Panc1 (cell line): ENCODE results near the gene TIMM50. TPM values are rescaled to one million over a fixed set of nuclear protein-coding genes. Genes with fewer than 3 reads are reported as not detected.

ENCODE experiments used
- ATAC-seq: fragments of 200-7000 bp; cut with Tn5 transposase; 2 replicates; pipeline ENCODE4 v1.9.1; 2020; ENCODE audit warnings: mild to moderate bottlenecking, moderate library complexity
- BruUV-seq: library from RNA; stranded (reverse); fragments of 400-500 nt; replicated peaks from 2 replicates; lab custom pipeline; 2021; lab: Mats Ljungman, UMichigan
- CTCF ChIA-PET: fragments of 300-600 bp; sonication (Branson Sonifier 250); formaldehyde crosslinking; loops from one replicate; lab custom pipeline; 2022; ENCODE audit warnings: antibody characterized with exemption; lab: Charles Lee
- POLR2A ChIA-PET: fragments of 300-600 bp; sonication (Branson Sonifier 250); formaldehyde crosslinking; loops from one replicate; lab custom pipeline; 2022; ENCODE audit warnings: antibody characterized with exemption; lab: Charles Lee
- DNase-seq: peaks from one replicate; pipeline ENCODE4 v3.0.0-alpha.2; 2010; ENCODE audit warnings: low read depth, low spot score
- H3K27ac ChIP-seq: 2 replicates; pipeline ENCODE4 v1.5.1; 2011; ENCODE audit warnings: mild to moderate bottlenecking, low read length, inconsistent platforms
- H3K27me3 ChIP-seq: fragments of 200-500 bp; sonication (Bioruptor generic); 2 replicates; pipeline ENCODE4 v1.6.0; 2014; ENCODE audit warnings: low read length, inconsistent platforms; ENCODE audit not compliant: control insufficient read depth, insufficient read depth
- H3K36me3 ChIP-seq: fragments of 200-500 bp; sonication (Bioruptor generic); 2 replicates; pipeline ENCODE4 v1.5.1; 2014; ENCODE audit warnings: inconsistent platforms, mild to moderate bottlenecking, low read length, moderate library complexity; ENCODE audit not compliant: control insufficient read depth, insufficient read depth
- H3K4me1 ChIP-seq: 2 replicates; pipeline ENCODE4 v1.5.1; 2011; ENCODE audit warnings: inconsistent platforms, mild to moderate bottlenecking, low read length, moderate library complexity; ENCODE audit not compliant: control insufficient read depth, insufficient read depth
- H3K4me3 ChIP-seq, 2 experiments: 2 replicates each; pipeline ENCODE4 v1.5.1; 2011 to 2012; ENCODE audit warnings: low read depth in 2 of 2, low read length in 2 of 2, mild to moderate bottlenecking in 2 of 2, inconsistent platforms in 1 of 2, moderate library complexity in 1 of 2
- H3K9me3 ChIP-seq: fragments of 200-500 bp; sonication (Bioruptor generic); 2 replicates; pipeline ENCODE4 v1.5.1; 2014; ENCODE audit warnings: low read depth, mild to moderate bottlenecking, inconsistent platforms, low read length, moderate library complexity; ENCODE audit not compliant: control insufficient read depth, insufficient read depth
- CTCF ChIP-seq: fragments of 450-650 bp; IDR thresholded peaks from 2 replicates; pipeline ENCODE4 v1.5.1; 2017; ENCODE audit warnings: mild to moderate bottlenecking
- POLR2AphosphoS5 ChIP-seq: IDR thresholded peaks from 2 replicates; pipeline ENCODE4 v1.6.1; 2012; ENCODE audit warnings: mild to moderate bottlenecking, low read depth, low read length, moderate library complexity
- SIN3A ChIP-seq: IDR thresholded peaks from 2 replicates; pipeline ENCODE4 v1.6.1; 2012; ENCODE audit warnings: low read depth, mild to moderate bottlenecking, low read length, moderate library complexity, borderline replicate concordance; ENCODE audit not compliant: insufficient read depth
- TCF7L2 ChIP-seq: IDR thresholded peaks from 2 replicates; pipeline ENCODE4 v1.6.1; 2011; ENCODE audit warnings: mild to moderate bottlenecking, low read depth, low read length, inconsistent platforms
- in situ Hi-C: cut with HindIII; loops from 2 replicates; pipeline ENCODE4 v1.10.0; 2016; ENCODE audit warnings: low sequenced_read_pairs, low pct_unique_long_range_greater_than_20kb
- intact Hi-C: fragments of 100-400 bp; cut with micrococcal nuclease; formaldehyde crosslinking; loops from one replicate; pipeline ENCODE4 v1.10.0; 2022; ENCODE audit not compliant: unreplicated experiment
- total RNA-seq: library from RNA; stranded (reverse); gene quantifications from one replicate; pipeline ENCODE4 v1.2.1, GENCODE V29; 2021; ENCODE audit not compliant: unreplicated experiment
- TF ChIP-seq, protein P1 (sequence below), 2 experiments: IDR thresholded peaks; 2 replicates each; pipeline ENCODE4 v1.6.1; 2011 to 2012; ENCODE audit warnings: low read depth in 2 of 2, control low read depth in 1 of 2, low read length in 1 of 2, mild to moderate bottlenecking in 1 of 2, moderate library complexity in 1 of 2; ENCODE audit not compliant: insufficient read depth in 1 of 2

TIMM50 gene
- total RNA-seq, 1 experiment from 2014 or later, result 1,837 TPM

GRCh38 chr19:39500543-39500942 is 19.9 kb downstream of the TIMM50 start:
- no peaks in the 10 kb centered on the region for H3K36me3 ChIP-seq
- intact Hi-C loops (no loop called here), in situ Hi-C loops (loop anchor here (5.0 kb wide), 6 partner anchors 42 to 342 kb away; partner anchors contain the start of genes EID2, MED29 and PAF1)
- H3K9me3 ChIP-seq, result no peaks in the 10 kb centered on the region
- TF ChIP-seq SIN3A (no peak), TCF7L2 (no peak), POLR2AphosphoS5 (no peak), CTCF (no peak)
- TF ChIP-seq, protein P1, sequence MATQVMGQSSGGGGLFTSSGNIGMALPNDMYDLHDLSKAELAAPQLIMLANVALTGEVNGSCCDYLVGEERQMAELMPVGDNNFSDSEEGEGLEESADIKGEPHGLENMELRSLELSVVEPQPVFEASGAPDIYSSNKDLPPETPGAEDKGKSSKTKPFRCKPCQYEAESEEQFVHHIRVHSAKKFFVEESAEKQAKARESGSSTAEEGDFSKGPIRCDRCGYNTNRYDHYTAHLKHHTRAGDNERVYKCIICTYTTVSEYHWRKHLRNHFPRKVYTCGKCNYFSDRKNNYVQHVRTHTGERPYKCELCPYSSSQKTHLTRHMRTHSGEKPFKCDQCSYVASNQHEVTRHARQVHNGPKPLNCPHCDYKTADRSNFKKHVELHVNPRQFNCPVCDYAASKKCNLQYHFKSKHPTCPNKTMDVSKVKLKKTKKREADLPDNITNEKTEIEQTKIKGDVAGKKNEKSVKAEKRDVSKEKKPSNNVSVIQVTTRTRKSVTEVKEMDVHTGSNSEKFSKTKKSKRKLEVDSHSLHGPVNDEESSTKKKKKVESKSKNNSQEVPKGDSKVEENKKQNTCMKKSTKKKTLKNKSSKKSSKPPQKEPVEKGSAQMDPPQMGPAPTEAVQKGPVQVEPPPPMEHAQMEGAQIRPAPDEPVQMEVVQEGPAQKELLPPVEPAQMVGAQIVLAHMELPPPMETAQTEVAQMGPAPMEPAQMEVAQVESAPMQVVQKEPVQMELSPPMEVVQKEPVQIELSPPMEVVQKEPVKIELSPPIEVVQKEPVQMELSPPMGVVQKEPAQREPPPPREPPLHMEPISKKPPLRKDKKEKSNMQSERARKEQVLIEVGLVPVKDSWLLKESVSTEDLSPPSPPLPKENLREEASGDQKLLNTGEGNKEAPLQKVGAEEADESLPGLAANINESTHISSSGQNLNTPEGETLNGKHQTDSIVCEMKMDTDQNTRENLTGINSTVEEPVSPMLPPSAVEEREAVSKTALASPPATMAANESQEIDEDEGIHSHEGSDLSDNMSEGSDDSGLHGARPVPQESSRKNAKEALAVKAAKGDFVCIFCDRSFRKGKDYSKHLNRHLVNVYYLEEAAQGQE (IDR thresholded peaks at IDR 0.05; ENCODE audit: insufficient read depth in 1 of 2, low read depth in 2 of 2, low read length in 1 of 2), result no peak
- DNase-seq (no peak), ATAC-seq (no peak)
- peaks cover 8% of the 10 kb centered on the region for H3K27me3 ChIP-seq
- POLR2A ChIA-PET, result interaction anchor here (0.5 to 3.7 kb wide), 11 partner anchors 9 to 333 kb away, joined by 3 to 43 read pairs (median 5); partner anchors contain the start of genes DYRK1B, RPS16, SELENOV and SUPT5H
- peaks cover 23% of the 10 kb centered on the region for H3K4me1 ChIP-seq
- BruUV-seq, result no TSS peak
- no peak overlapping the region for H3K27ac ChIP-seq
- CTCF ChIA-PET, result interaction anchor here (0.6 to 4.9 kb wide), 24 partner anchors 8 to 719 kb away, joined by 3 to 104 read pairs (median 5); partner anchors contain the start of genes EID2B and RPS16
- no peak overlapping the region for H3K4me3 ChIP-seq

DNA sequence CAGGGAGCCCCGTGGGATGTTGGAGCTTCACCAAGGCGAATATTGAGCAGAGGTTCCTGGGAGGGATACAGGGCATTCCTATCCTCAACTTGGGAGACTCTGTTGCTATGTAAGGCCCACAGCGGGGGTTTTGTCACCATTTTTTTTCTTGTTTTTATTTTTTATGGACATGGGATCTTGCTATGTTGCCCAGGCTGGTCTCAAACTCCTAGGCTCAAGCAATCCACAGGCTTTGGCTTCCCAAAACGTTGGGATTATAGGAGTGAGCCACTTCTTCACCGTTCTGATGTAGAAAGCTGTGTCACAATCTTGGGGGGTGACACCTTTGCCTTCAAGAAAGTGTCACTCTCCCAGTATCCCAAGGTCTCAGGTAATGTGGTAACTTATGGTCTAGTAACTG is 20.7 kb downstream of the TIMM50 start:
- Histone ChIP-seq H3K4me1 (peaks cover 24% of the 10 kb centered on the region), H3K36me3 (no peaks in the 10 kb centered on the region), H3K9me3 (no peaks in the 10 kb centered on the region), H3K27ac (no peak overlapping the region), H3K4me3 (no peak overlapping the region), H3K27me3 (peaks cover 8% of the 10 kb centered on the region)
- intact Hi-C loops, result no loop called here
- POLR2A ChIA-PET, result interaction anchor here (0.5 to 3.7 kb wide), 8 partner anchors 12 to 332 kb away, joined by 3 to 43 read pairs (median 4); partner anchors contain the start of genes DYRK1B, RPS16 and SELENOV
- ATAC-seq, result no peak
- CTCF ChIA-PET, result interaction anchor here (0.6 to 4.9 kb wide), 12 partner anchors 7 to 104 kb away, joined by 3 to 104 read pairs (median 10); partner anchors contain the start of genes EID2B and RPS16
- in situ Hi-C loops, result loop anchor here (5.0 kb wide), 6 partner anchors 41 to 341 kb away; partner anchors contain the start of genes EID2, MED29 and PAF1
- no peak for DNase-seq
- BruUV-seq, result no TSS peak
- no peak for TF ChIP-seq TCF7L2
- no peak for TF ChIP-seq SIN3A
- TF ChIP-seq POLR2AphosphoS5, result no peak
- TF ChIP-seq CTCF, result no peak
- TF ChIP-seq, protein P1 (IDR thresholded peaks at IDR 0.05; ENCODE audit: insufficient read depth in 1 of 2, low read depth in 2 of 2, low read length in 1 of 2), result no peak
